Glutamatergic neuron (in vitro differentiated cells): ENCODE results near the gene PI16. TPM values are rescaled to one million over a fixed set of nuclear protein-coding genes. Genes with fewer than 3 reads are reported as not detected.

ENCODE experiments used
- DNase-seq: peaks from one replicate; pipeline ENCODE4 v3.0.0; 2022
- H3K27ac Mint-ChIP-seq: one replicate; pipeline ENCODE4 v1.8.0; 2020; ENCODE audit warnings: mild to moderate bottlenecking, mixed read lengths, inconsistent platforms; ENCODE audit not compliant: unreplicated experiment
- H3K27me3 Mint-ChIP-seq: one replicate; pipeline ENCODE4 v1.8.0; 2020; ENCODE audit warnings: mild to moderate bottlenecking, moderate library complexity, mixed read lengths, inconsistent platforms; ENCODE audit not compliant: unreplicated experiment
- H3K36me3 Mint-ChIP-seq: one replicate; pipeline ENCODE4 v1.8.0; 2020; ENCODE audit warnings: mild to moderate bottlenecking, mixed read lengths, inconsistent platforms; ENCODE audit not compliant: unreplicated experiment
- H3K4me1 Mint-ChIP-seq: one replicate; pipeline ENCODE4 v1.8.0; 2020; ENCODE audit warnings: mild to moderate bottlenecking, low read depth, mixed read lengths, inconsistent platforms; ENCODE audit not compliant: unreplicated experiment
- H3K4me3 Mint-ChIP-seq: one replicate; pipeline ENCODE4 v1.8.0; 2020; ENCODE audit warnings: mild to moderate bottlenecking, mixed read lengths, inconsistent platforms; ENCODE audit not compliant: unreplicated experiment
- H3K9me3 Mint-ChIP-seq: one replicate; pipeline ENCODE4 v1.8.0; 2020; ENCODE audit warnings: mild to moderate bottlenecking, moderate library complexity, mixed read lengths, inconsistent platforms; ENCODE audit not compliant: unreplicated experiment
- total RNA-seq: library from RNA; stranded (reverse); fragmentation: NEBNext Ultra II Directional; extraction: Animal tissue kit (Norgen Biotek cat#: 25700); gene quantifications from one replicate; pipeline ENCODE4 v1.2.1, GENCODE V29; 2021; ENCODE audit not compliant: unreplicated experiment
- TF ChIP-seq, protein P1 (sequence below): fragments of 200-600 bp; sonication (generic); IDR thresholded peaks from one replicate; pipeline ENCODE4 v1.5.0; 2021; ENCODE audit not compliant: partially characterized antibody, unreplicated experiment

Gene PI16
- total RNA-seq, 1 donor from 2014 or later, result not detected

- Mint-ChIP-seq H3K4me1 (no peaks in the 10 kb centered on the region), H3K9me3 (no peaks in the 10 kb centered on the region), H3K36me3 (no peaks in the 10 kb centered on the region), H3K27ac (no peak overlapping the region), H3K4me3 (no peak overlapping the region), H3K27me3 (peaks cover 8% of the 10 kb centered on the region)
- TF ChIP-seq, protein P1, sequence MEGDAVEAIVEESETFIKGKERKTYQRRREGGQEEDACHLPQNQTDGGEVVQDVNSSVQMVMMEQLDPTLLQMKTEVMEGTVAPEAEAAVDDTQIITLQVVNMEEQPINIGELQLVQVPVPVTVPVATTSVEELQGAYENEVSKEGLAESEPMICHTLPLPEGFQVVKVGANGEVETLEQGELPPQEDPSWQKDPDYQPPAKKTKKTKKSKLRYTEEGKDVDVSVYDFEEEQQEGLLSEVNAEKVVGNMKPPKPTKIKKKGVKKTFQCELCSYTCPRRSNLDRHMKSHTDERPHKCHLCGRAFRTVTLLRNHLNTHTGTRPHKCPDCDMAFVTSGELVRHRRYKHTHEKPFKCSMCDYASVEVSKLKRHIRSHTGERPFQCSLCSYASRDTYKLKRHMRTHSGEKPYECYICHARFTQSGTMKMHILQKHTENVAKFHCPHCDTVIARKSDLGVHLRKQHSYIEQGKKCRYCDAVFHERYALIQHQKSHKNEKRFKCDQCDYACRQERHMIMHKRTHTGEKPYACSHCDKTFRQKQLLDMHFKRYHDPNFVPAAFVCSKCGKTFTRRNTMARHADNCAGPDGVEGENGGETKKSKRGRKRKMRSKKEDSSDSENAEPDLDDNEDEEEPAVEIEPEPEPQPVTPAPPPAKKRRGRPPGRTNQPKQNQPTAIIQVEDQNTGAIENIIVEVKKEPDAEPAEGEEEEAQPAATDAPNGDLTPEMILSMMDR, result no peak
- DNase-seq, result no peak
Measured at GRCh38 chr6:37008484-37009465, 54.2 kb downstream of the PI16 start.

DNA sequence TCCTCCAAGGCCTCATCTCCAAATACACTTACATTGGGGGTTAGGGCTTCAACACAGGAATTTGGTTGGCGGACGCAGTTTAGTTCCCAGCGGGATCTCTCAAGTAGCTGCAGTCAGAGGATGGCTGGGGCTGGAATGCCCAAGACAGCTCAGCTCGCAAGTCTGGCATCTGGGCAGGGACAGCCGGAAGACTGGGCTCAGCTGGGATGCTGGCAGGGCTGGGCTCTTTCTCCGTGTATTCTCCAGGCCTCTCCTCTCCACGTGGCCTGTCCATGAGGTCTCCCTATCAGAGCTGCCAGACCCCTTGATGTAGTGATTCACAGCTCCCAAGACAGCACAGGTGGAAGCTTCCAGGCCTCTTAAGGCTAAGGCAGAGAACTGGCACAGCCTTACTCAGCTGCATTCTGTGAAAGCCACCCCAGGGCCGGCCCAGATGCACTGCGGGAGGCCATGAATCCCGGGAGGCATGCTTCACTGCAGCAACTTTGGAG lies 55.9 kb downstream of the PI16 start:
- no peaks in the 10 kb centered on the region for H3K36me3 Mint-ChIP-seq
- no peak overlapping the region for H3K4me3 Mint-ChIP-seq
- TF ChIP-seq, protein P1, result no peak
- H3K9me3 Mint-ChIP-seq, result no peaks in the 10 kb centered on the region
- H3K27me3 Mint-ChIP-seq, result peaks cover 8% of the 10 kb centered on the region
- no peak for DNase-seq
- H3K4me1 Mint-ChIP-seq, result no peaks in the 10 kb centered on the region
- H3K27ac Mint-ChIP-seq, result no peak overlapping the region

- peaks cover under 1% of the 10 kb centered on the region for H3K4me1 Mint-ChIP-seq
- peaks cover 3% of the 10 kb centered on the region for H3K27me3 Mint-ChIP-seq
- no peak overlapping the region for H3K4me3 Mint-ChIP-seq
- H3K27ac Mint-ChIP-seq, result no peak overlapping the region
- H3K9me3 Mint-ChIP-seq, result no peaks in the 10 kb centered on the region
- TF ChIP-seq, protein P1, result no peak
- DNase-seq, result no peak
- H3K36me3 Mint-ChIP-seq, result no peaks in the 10 kb centered on the region
Measured at GRCh38 chr6:37011656-37012378, 57.3 kb downstream of the PI16 start.

DNA sequence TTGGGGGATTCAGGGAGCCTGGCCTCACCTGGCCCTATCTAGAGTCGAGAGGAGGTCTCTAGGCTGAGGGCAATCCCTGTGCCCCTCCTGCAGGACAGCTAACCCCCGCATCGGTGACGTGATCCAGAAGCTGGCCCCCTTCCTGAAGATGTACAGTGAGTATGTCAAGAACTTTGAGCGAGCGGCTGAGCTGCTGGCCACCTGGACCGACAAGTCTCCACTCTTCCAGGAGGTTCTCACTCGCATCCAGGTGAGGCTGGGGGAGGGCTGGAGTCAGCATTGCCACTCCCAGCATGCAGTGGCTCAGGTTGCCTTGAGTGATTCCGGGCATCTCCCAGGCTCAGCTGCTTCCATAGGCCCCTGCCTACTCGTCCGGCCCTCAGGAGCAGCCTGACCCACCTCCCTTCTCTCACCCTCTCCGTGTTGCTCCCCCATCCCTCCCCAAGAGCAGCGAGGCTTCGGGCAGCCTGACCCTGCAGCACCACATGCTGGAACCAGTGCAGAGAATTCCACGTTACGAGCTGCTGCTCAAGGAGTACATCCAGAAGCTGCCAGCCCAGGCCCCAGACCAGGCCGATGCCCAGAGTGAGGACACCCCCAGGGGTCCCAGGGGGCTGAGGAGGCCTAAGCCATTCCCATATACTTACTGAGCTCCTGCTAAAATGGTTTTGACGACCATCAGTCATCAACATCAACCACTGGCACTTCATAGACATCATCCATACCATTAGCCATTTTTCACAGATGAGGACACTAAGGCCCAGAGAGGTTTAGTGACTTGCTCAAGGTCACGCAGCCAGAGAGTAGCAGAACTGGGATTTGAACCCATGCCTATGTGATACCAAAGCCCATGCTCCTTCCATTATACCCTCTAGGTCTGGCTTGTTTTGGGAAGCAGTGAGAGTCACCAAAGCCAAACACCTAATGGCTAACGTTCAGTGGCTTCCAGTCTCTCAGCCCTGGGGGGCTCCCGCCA lies 59.3 kb downstream of the PI16 start:
- no peak for DNase-seq
- peaks cover 3% of the 10 kb centered on the region for H3K27me3 Mint-ChIP-seq
- no peak overlapping the region for H3K4me3 Mint-ChIP-seq
- H3K9me3 Mint-ChIP-seq, result no peaks in the 10 kb centered on the region
- TF ChIP-seq, protein P1, result no peak
- no peaks in the 10 kb centered on the region for H3K36me3 Mint-ChIP-seq
- H3K4me1 Mint-ChIP-seq, result peaks cover 8% of the 10 kb centered on the region
- no peak overlapping the region for H3K27ac Mint-ChIP-seq

Other genes with a start within 250 kb of the PI16 start
- 2.9 TPM for gene CPNE5, start 115.3 kb upstream of the PI16 start, total RNA-seq
- gene PPIL1, start 79.9 kb upstream of the PI16 start, total RNA-seq, result 28.6 TPM
- 57.0 TPM for gene C6orf89, start 68.8 kb upstream of the PI16 start, total RNA-seq
- 179 TPM for gene MTCH1, start 31.5 kb downstream of the PI16 start, total RNA-seq
- gene FGD2, start 50.9 kb downstream of the PI16 start, total RNA-seq, result not detected
- gene PIM1, start 215.4 kb downstream of the PI16 start, total RNA-seq, result 22.7 TPM